Activated T-cell treated with anti-CD3 and anti-CD28 coated beads, Interleukin-2, amount 50 U/mL, for 4 hours (primary cell): ENCODE results near the gene TNFRSF1A. TPM values are rescaled to one million over a fixed set of nuclear protein-coding genes. Genes with fewer than 3 reads are reported as not detected.

Source experiments
- ATAC-seq, 2 donors: fragments of 200-7000 bp; cut with Tn5 transposase; one replicate each; pipeline ENCODE4 v1.10.0; 2021
- DNase-seq: peaks from one replicate; pipeline ENCODE4 v3.0.0-alpha.2; 2020
- H3K27me3 Mint-ChIP-seq: one replicate; pipeline ENCODE4 v1.8.0; 2021; ENCODE audit warnings: low read depth, mixed read lengths
- H3K36me3 Mint-ChIP-seq: one replicate; pipeline ENCODE4 v1.8.0; 2022; ENCODE audit warnings: mixed read lengths; ENCODE audit not compliant: insufficient read depth
- H3K4me1 Mint-ChIP-seq: one replicate; pipeline ENCODE4 v1.8.0; 2021; ENCODE audit warnings: low read depth, mixed read lengths
- H3K4me3 Mint-ChIP-seq: one replicate; pipeline ENCODE4 v1.8.0; 2021; ENCODE audit warnings: mild to moderate bottlenecking, moderate library complexity, mixed read lengths
- H3K9me3 Mint-ChIP-seq: one replicate; pipeline ENCODE4 v1.8.0; 2021; ENCODE audit warnings: mixed read lengths
- total RNA-seq, 3 donors: library from RNA; stranded (reverse); gene quantifications; one replicate each; pipeline ENCODE4 v1.2.1, GENCODE V29; 2021

TNFRSF1A gene
- total RNA-seq, 3 donors from 2014 or later, result 28.0 to 34.5 (median 33.0) TPM

DNA sequence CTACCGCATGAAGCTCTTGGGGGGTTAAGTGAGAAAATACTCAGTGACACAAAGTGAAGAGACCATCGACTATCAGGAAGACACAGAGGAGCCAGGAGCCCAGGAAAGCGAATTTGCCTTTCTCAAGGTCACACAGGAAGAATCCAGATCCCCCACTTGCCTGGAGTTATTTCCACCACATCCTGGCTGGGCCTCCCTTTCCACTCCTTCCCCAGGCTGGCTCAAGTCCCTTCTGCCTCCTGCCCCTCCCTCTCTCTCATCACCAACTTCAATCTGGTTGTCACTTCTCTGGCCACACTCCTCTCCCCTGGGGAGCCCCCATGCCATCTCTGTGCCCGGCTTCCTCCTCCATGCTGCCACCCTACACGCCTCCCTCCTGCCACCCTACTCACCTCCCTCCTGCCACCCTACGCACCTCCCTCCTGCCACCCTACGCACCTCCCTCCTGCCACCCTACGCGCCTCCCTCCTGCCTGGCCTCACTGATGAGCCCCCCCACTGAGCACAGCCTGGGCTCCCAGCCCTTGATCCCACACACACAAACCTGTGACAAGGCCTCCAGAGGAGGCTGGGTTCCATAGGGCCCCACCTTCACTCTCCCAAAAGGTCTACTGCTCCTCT lies 27.1 kb upstream of the TNFRSF1A start:
- Mint-ChIP-seq H3K27me3 (no peaks in the 10 kb centered on the region), H3K4me1 (peaks cover 21% of the 10 kb centered on the region), H3K9me3 (no peaks in the 10 kb centered on the region), H3K36me3 (no peaks in the 10 kb centered on the region), H3K4me3 (no peak overlapping the region)
- ATAC-seq (no peak), DNase-seq (no peak)

DNA sequence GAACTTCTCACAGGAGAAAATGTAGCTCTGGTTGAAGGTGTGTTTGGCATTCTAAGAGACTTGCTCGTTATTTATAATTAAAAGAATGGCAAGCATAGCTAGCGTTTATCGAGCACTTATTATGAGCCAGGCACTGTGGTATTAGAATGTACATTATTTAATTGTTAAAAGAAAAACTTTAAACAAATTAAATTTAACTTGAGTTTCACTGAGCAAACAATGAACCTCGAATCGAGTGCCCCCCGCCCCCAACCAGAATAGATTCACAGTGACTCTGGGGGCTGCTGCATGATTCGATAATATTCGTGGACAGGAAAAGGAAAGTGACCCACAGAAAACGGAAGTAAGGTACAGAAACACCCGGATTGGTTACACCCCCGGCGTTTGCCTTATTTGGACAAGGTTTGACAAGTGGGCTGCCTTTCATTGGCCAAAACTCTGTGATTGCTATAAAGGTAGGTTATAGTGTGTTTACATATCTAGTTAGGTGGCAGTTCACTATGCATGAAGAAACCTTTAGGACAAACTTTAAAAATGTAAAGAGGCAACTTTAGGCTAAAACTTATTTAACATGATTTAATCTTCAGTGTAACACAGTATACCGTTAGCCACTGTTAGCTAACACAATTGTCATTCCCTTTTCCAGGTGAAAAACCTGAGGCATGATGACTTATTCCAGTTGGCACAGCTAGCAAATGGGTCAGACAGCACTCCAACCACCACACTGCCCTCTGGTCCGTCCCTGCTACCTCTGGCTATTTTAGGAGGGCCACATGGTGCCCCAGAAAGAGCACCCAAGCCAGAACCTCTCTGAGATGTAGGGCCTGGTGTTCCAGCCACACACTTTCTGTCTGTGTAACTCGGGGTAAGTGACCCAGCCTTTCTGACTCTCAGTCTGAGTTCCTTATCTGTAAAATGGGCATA lies 26.4 kb upstream of the TNFRSF1A start:
- H3K36me3 Mint-ChIP-seq, result no peaks in the 10 kb centered on the region
- ATAC-seq (peak in 1 of 2 donors; percentile 17), DNase-seq (no peak)
- H3K9me3 Mint-ChIP-seq, result no peaks in the 10 kb centered on the region
- no peak overlapping the region for H3K4me3 Mint-ChIP-seq
- peaks cover 23% of the 10 kb centered on the region for H3K4me1 Mint-ChIP-seq
- H3K27me3 Mint-ChIP-seq, result no peaks in the 10 kb centered on the region

DNA sequence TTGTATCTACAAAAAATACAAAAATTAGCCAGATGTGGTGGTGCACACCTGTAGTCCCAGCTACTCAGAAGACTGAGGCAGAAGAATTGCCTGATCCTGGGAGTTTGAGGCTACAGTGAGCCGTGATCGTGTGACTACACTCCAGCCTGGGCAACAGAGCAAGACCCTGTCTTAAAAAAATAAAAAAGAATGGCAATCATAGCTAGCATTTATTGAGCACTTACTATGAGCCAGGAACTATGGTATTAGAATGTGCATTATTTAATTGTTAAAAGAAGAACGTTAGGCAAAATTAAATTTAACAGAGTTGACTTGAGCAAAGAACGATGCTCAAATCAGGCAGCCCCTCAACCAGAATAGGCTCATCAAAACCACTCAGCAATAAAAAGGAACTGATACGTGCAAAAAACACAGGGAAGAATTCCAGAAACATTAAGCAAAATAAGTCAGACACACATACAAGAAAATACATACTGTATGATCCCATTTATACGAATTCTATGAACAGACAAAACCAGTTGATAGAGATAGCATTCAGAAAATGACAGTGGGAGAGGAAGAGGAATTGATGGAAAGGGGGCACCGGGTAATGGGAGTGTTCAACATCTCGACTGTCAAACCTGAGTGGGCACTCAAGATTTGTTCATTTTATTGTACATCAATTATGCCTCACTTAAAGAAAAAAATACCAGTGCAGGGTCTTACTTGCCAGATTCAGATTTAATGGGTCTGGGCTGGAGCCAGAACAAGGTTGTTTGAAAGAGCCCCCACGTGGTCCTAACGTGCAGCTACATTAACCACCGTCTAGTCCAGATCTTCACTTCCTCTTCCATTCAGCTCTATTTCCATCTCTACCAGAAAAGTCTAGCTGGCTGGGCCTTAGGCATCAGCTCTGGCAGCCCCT lies 25.4 kb upstream of the TNFRSF1A start:
- H3K4me3 Mint-ChIP-seq, result no peak overlapping the region
- no peaks in the 10 kb centered on the region for H3K9me3 Mint-ChIP-seq
- H3K27me3 Mint-ChIP-seq, result no peaks in the 10 kb centered on the region
- peaks cover 22% of the 10 kb centered on the region for H3K4me1 Mint-ChIP-seq
- no peaks in the 10 kb centered on the region for H3K36me3 Mint-ChIP-seq
- DNase-seq, result peak; percentile 44
- ATAC-seq, result peak; percentile 47

DNA sequence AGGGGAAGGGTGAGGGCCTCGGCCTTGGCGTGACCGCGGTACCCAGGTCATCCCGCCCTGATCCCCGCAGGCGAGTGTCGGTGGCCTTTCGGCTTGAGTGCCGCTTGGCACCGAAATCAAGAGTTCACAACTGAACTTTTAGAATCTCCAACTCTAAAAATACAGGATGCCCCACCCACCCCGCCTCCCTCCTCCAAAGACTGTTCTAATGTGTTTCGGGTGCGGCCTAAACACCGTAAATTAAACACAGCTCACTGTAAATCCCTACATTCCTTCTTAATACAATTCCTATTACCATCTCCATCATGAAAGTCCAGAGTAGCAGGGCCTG lies 22.1 kb upstream of the TNFRSF1A start:
- no peaks in the 10 kb centered on the region for H3K27me3 Mint-ChIP-seq
- H3K36me3 Mint-ChIP-seq, result no peaks in the 10 kb centered on the region
- ATAC-seq (peak in 1 of 2 donors; percentile 11), DNase-seq (no peak)
- no peaks in the 10 kb centered on the region for H3K9me3 Mint-ChIP-seq
- peak overlapping the region; percentile 73 for H3K4me3 Mint-ChIP-seq
- peaks cover 37% of the 10 kb centered on the region for H3K4me1 Mint-ChIP-seq

DNA sequence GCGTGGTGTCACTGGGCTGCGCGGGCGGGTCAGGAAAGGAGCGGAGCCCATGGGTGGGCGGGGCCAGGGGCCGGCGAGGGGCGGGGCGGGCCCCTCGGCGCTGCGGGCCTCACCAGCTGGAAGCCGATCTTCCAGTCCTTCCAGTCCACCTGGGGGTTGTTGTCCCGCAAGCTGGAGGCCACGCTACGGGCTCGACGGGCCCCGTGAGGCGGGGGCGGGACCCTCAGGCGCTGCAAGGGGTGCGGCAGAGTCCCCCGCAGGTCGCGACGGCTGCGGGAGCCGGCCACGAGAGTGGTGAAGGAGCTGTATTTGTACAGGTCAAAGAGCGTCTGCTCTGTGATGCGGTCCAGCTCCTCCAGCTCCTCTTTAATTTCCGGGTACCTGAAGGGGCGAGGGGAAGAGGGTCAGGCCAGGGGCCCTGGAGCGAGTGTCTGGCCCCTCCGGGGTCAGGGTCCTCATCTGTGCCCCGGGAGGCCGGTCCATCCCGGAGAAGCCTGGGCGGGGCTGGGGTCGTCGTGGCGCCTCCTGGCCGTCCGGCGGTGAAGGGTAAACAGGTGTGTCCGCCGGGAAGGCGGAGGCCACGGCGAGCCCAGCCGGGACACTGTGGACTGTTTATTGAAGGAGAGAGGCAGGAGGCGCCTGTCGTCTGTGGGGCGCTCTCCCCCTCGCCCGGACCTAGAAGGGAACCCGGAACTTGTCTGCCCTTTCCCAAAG lies 21.6 kb upstream of the TNFRSF1A start:
- H3K4me3 Mint-ChIP-seq, result peak overlapping the region; percentile 73
- ATAC-seq (peak; percentile 83), DNase-seq (peak; percentile 67)
- H3K36me3 Mint-ChIP-seq, result no peaks in the 10 kb centered on the region
- no peaks in the 10 kb centered on the region for H3K9me3 Mint-ChIP-seq
- H3K27me3 Mint-ChIP-seq, result no peaks in the 10 kb centered on the region
- H3K4me1 Mint-ChIP-seq, result peaks cover 37% of the 10 kb centered on the region

DNA sequence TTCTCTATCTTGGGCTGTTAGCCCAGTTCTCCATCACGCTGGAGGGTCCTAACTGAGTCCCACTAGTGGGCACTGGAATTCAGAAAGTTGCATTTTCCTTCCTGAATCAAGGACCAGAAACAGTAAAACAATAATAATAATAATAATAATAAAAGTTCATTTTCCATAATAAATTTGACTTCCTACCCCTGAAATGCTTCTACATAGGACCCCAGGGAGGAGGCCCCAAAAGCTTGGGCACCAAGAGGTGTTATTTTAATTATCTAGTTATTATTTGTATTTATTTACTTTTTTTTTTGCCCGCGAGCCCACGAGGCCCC lies 21.1 kb upstream of the TNFRSF1A start:
- Mint-ChIP-seq H3K4me1 (peaks cover 33% of the 10 kb centered on the region), H3K9me3 (no peaks in the 10 kb centered on the region), H3K27me3 (no peaks in the 10 kb centered on the region), H3K4me3 (no peak overlapping the region), H3K36me3 (no peaks in the 10 kb centered on the region)
- DNase-seq (no peak), ATAC-seq (no peak)

DNA sequence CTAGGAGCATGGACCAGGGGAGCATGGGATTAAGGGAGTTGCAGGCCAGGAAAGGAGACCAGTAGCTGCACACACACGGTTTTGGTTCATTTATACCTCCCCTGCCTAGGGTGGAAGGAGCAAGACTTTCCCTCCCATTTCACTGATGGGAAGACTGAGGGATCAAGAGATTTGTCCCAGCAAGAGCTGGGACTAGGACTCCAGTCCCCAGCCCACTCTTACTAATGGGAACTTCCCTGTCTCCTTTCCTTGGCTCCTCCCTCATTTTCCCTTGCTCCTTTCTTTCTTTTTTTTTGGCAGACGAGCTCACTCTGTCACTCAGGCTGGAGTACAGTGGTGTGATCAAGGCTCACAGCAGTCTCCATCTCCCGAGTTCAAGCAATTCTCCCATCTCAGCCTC lies 20.5 kb upstream of the TNFRSF1A start:
- Mint-ChIP-seq H3K4me3 (peak overlapping the region; percentile 52), H3K27me3 (no peaks in the 10 kb centered on the region), H3K4me1 (peaks cover 29% of the 10 kb centered on the region), H3K36me3 (no peaks in the 10 kb centered on the region), H3K9me3 (no peaks in the 10 kb centered on the region)
- DNase-seq, result no peak
- no peak for ATAC-seq

DNA sequence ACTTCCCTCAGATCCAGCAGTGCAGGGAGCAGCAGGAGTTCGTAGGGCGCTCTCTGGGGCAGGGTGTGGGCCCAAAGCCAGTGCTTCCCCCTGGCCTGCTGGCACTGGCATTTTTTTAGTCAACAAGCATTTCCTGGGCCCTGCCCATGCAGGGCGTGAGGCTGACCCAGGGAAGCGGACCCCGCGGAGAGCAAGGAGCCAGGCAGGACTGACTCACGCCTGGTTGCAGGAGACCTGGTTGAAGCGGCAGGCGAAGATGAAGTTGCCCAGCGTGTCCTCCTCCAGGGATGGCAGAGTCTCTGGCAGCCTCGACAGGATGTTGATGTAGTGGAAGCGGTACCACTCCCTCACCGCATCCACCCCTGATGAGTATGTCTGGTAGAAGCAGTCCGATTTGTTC lies 20.0 kb upstream of the TNFRSF1A start:
- H3K27me3 Mint-ChIP-seq, result no peaks in the 10 kb centered on the region
- ATAC-seq (no peak), DNase-seq (no peak)
- H3K4me3 Mint-ChIP-seq, result peak overlapping the region; percentile 52
- H3K9me3 Mint-ChIP-seq, result no peaks in the 10 kb centered on the region
- H3K36me3 Mint-ChIP-seq, result no peaks in the 10 kb centered on the region
- H3K4me1 Mint-ChIP-seq, result peaks cover 26% of the 10 kb centered on the region

DNA sequence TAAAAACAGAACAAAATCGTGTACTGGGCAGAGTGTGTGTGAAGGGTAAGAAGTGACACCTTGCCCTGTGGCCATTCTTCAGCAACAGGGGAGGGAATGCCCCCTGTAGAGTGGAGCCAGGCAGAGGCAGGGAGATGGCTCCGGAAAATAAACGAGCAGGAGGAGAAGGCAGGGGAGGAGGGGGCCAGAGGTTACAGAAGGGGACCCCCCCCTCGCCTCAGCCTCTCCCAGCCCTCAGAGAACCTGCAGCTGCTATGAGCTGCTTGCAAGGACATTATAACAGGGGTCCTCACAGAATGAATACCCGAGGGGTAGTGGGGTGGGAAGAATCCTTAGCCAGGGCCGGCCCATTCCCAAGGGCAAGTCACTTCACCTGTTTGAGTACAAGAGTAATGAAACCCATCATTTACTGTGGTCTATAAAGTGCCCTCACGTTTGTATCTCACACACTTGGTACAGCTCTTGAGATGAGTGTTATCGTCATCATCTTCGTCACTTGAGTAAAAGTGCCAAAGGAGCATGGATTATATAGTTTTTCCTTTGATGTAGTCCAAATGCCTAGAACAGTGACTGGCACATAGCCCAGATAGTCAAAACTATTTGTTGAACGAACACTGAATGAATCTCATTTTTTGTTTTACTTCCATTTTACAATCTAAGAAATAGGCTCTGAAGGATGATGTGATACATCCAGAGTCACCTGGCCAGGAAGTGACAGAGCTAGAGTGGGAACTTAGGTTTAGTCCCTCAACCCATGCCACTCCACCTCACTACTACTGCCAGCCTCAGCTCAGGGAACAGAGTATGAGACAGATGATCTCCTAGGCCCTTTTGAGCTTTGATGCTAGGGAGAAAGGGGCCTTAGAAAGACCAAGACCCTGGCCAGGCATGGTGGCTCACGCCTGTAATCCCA lies 19.0 kb upstream of the TNFRSF1A start:
- Mint-ChIP-seq H3K4me3 (no peak overlapping the region), H3K9me3 (no peaks in the 10 kb centered on the region), H3K36me3 (no peaks in the 10 kb centered on the region), H3K4me1 (peaks cover 26% of the 10 kb centered on the region), H3K27me3 (peaks cover 2% of the 10 kb centered on the region)
- DNase-seq (no peak), ATAC-seq (peak; percentile 31 to 32)

DNA sequence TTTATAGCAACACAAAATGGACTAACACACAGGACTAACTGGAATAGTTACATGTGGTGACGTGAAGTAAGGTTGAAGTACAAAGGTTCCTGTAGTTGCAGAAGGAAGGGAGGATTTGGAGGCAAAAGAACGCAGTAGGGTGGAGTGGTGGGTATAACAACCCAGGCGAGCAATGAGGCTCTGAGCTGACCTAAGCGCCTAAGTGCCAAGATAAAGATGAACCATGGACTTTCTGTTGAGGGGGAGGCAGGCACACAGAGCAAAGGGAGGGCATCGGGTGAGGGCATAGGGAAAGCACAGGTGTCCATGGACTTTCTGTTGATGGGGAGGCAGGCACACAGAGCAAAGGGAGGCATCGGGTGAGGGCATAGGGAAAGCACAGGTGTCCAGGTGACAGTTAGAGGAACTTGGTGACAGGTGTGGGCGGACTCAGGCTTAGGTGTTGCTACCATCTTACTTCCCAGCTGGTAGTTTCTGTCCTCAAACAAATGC lies 18.2 kb upstream of the TNFRSF1A start:
- no peaks in the 10 kb centered on the region for H3K36me3 Mint-ChIP-seq
- no peaks in the 10 kb centered on the region for H3K9me3 Mint-ChIP-seq
- no peak for DNase-seq
- H3K27me3 Mint-ChIP-seq, result peaks cover 2% of the 10 kb centered on the region
- no peak overlapping the region for H3K4me3 Mint-ChIP-seq
- H3K4me1 Mint-ChIP-seq, result peaks cover 26% of the 10 kb centered on the region
- no peak for ATAC-seq

DNA sequence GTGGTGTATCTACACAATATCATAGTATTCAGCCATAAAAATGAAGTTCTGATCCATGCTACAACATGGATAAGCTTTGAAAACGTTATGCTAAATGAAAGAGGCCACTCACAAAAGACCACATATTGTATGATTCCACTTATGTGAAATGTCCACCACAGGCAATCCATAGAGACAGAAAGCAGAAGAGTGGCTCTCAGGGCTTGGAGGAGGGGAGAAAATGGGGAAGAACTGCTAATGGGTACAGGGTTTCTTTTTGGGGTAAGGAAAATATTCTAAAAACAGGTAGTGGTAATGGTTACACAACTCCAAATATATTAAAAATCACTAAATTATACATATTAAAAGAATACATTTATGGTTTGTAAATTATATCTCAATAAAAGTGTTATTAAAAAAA lies 17.0 kb upstream of the TNFRSF1A start:
- peaks cover 21% of the 10 kb centered on the region for H3K4me1 Mint-ChIP-seq
- H3K27me3 Mint-ChIP-seq, result peaks cover 2% of the 10 kb centered on the region
- DNase-seq (no peak), ATAC-seq (no peak)
- H3K4me3 Mint-ChIP-seq, result no peak overlapping the region
- no peaks in the 10 kb centered on the region for H3K36me3 Mint-ChIP-seq
- H3K9me3 Mint-ChIP-seq, result no peaks in the 10 kb centered on the region

DNA sequence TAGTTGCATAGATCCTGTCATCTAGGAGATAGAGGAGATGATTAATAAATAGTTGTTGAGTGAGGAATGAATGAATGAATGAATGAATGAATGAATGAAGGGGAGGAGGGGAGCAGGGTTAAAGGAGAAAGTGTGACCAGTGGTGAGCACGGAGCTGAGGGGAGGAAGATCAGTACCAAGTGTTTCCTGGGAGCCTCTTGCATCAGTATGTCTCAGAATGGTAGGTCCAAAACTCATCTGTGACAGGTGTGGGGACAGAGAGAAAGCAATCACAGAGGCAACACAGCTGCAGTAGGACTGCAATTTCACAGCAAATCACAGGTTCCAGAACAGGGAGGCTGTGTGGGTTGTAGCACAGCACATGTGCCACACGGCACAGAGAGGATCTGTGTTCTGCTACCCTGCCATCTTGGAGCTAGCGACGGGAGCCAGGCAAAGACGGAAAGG lies 14.5 kb upstream of the TNFRSF1A start:
- no peaks in the 10 kb centered on the region for H3K9me3 Mint-ChIP-seq
- peaks cover 9% of the 10 kb centered on the region for H3K4me1 Mint-ChIP-seq
- peaks cover 2% of the 10 kb centered on the region for H3K27me3 Mint-ChIP-seq
- no peak overlapping the region for H3K4me3 Mint-ChIP-seq
- ATAC-seq (no peak), DNase-seq (no peak)
- no peaks in the 10 kb centered on the region for H3K36me3 Mint-ChIP-seq
